ENCODE measurements around the gene MYCBP2.

MYCBP2 gene

DNA sequence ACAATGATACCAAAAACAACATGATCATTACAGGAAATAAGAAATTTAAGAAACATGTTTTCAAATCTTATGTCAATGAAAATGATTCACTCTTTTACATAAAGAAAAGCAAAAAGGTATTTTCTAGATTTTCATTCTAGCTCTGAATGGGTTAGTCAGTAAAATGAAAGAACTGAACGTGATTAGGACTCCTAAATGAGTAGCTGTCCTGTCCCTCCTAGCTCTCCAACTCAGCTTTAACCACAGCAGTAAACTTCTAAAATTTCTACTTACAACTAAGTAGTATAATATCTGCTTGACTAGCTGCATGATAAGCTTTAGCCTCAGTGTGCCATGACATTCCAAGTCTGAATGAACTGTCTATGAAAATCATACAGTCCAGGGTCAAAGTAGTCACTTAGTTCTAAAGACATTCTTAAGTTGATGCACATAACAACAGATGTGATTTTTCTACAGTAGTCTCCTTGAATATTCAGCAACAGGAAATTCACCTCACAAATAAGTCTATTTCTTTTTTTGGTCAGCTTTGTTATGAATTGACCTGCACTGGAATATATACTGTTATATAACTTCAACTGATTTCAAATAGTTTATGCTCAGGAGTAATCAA lies 136.4 kb downstream of the MYCBP2 start:
- DNase-seq: no peak

DNA sequence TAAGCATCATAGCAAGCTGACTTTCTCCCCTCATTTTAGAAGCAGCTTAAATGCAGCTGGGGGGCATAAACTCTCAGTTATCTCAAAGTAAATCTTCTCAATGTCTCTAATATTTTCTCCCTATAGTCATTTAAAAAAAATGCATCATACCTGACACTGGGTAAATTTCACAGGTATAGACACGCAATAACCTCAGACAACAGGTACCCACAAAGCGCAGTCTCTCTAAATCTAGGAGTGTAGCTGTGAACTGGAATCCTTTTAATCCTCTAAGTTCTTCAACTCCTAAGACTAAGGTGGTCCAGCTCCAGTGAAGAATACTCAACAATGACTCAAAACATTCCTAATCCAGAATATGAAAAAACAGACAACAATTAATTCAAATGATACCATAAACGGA lies 141.2 kb downstream of the MYCBP2 start:
- DNase-seq: no peak

DNA sequence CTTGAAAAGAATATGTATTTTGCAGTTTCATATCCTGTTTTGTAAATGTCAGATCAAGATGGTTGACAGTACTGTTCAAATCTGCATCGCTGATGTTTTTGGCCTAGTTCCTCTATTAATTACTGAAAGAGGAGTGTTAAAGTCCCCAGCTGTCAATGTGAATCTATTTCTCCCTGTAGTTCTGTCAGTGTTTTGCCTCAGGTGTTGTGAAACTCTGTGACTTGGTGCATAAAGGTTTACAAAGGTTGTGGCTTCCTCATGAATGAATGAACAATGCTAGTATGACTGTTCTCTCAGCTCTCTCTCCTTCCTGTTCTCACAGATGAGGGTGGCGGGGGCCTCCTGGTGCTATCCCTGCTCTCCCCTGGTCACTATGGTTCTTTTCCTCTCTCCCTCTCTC lies 142.4 kb downstream of the MYCBP2 start:
- DNase-seq: no peak

GRCh38 chr13:77180011-77180410 lies 146.9 kb downstream of the MYCBP2 start:
- no peak for DNase-seq

DNA sequence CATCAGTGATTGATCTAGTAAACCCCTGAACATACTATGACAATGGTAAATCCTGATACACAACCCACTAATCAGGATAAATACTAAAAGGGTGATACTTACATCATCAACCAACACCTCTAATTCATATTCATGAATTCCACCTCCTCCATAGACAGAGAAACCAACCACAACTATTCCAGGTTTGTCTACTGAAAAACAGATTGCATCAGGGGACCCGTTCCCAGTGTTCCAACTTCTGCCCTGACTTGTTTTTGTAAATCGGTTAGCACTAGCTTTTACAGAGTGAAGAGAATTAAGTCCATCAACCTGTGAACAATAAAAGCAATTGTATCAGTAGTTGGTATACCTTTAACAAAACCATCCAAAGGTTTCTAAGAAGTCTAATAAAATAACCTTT lies 149.2 kb downstream of the MYCBP2 start:
- DNase-seq: no peak

DNA sequence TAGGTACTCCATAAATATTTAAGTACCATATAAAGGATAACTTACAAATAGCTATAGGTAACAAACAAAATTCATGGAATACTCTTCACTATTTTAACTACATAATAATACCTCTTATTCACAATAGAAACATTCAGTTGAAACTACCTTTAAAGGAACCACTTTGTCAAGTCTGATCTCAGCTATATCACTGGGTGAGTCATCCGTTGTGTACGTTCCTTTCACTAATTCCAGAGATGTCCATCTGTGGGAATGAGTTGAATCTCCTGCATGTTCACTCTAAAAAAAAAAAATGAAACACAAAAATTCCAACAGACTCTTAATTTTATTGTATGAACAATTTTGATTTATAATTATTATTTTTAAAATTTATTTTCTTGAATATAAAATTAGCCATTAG lies 150.5 kb downstream of the MYCBP2 start:
- DNase-seq: no peak

DNA sequence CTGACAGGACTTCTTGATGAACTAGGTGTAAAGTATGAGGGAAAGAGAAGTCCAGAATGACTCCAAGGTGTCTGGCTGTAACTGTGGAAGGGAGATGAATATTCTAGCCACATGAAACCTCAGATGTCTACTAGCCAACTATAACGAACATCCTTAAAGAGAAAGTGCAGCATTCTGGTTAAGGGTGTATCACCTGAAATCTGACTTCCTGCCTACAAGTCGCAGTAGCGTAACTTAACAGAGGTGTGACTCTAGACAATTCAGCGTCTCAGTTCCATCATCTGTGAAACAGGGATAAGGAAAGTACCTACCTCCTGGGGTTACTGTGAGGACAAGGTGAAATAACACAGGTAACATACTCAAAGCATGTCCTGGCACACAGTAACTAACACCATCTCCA lies 154.2 kb downstream of the MYCBP2 start:
- DNase-seq: no peak

- no peak for DNase-seq
These were observed 155.4 kb downstream of the MYCBP2 start for GRCh38 chr13:77171451-77171850.

- no peak for DNase-seq
These were observed 158.7 kb downstream of the MYCBP2 start for GRCh38 chr13:77168237-77168636.

GRCh38 chr13:77150651-77151050 lies 176.2 kb downstream of the MYCBP2 start:
- no peak for DNase-seq

DNA sequence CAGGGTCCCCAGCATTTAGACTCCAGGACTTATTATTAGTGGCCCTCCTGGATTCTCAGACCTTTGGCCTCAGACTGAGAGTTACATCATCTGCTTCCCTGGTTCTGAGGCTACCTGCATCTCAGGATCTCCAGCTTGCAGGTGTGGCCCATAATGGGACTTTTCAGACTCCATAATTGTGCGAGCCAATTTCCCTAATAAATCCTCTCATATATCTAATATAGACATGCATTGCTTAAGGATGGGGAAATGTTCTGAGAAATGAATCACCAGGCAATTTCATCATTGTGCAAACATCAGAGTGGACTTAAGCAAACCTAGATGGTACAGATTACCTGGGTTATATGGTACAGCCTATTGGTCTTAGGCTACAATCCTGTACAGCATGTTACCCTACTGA lies 183.5 kb downstream of the MYCBP2 start:
- DNase-seq: no peak

DNA sequence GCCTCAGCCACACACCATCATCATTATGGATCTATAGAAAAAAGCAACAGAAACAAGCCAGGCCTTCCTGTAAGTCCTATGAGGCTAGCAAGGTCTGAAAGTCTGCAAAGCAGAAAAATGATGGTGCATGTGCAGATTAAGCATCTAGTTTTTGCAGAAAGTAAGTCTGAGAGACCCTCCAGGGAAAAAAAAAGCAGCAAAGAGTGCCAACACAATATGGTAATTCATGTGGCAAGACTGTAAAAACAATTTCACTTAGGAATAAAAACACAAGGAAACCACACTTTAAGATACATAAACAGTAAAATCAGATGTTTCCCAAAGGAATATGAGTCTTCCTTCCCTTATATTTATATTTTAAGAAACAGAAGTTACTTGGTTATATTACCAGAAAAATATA lies 187.6 kb downstream of the MYCBP2 start:
- no peak for DNase-seq

- no peak for DNase-seq
These were observed 188.1 kb downstream of the MYCBP2 start for GRCh38 chr13:77138813-77139212.

GRCh38 chr13:77136902-77137420 lies 189.9 kb downstream of the MYCBP2 start:
- DNase-seq: no peak

DNA sequence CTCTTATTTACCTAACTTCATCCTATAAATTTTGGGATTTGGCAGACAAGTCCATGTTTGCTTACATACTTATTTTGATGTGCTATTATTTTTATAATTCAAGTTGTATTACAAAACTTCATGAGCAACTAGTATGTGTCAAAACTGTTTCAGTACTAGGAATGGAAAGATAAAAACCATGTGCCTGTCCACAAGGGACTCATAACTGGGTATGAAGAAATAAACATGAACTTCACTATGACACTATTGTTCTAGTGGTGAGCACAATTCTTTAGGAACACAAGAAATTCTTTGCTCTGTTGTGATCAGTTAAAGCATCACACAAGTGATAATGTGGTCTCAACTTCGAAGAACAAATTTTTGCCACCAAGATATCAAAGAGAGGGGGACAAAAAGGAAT lies 202.5 kb downstream of the MYCBP2 start:
- DNase-seq: no peak

- no peak for DNase-seq
These were observed 208.8 kb downstream of the MYCBP2 start for GRCh38 chr13:77118134-77118533.

DNA sequence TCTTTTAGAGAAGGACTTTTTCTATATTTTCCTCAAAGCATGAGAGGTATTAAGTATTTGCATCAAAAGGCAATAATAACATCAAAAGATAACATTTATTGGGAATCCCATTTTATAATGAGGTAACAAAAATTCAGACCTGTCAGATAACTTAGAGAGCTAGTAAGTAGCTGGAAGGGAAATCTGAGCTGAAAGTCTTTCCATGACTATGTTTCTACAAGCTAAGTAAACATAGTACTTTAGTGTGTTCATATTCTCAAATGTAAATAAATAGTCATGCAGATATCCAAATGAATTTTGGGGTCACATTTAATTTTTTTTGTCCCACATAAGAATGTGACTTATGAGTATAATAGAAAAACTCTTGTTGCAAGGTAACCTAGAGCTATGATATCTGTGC lies 212.6 kb downstream of the MYCBP2 start:
- DNase-seq: no peak

DNA sequence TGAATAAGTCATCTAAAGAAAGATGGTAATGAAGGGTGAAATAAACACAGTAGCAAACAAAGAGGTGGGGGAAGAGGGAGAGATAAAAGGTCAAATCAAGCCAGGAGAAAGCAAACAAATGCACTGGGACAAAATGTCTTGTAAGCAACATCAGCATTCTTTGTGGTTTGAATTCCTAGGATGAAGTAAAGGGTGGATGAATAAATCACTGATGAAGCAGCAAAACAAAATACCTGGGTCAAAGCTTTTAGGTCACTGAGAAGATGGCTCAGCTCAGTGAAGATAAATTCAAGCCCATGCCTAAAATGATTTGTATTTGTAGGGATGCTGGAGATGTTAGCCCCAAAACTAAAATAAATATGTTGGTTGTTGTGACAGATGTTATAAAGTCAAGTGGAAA lies 213.4 kb downstream of the MYCBP2 start:
- DNase-seq: no peak

DNA sequence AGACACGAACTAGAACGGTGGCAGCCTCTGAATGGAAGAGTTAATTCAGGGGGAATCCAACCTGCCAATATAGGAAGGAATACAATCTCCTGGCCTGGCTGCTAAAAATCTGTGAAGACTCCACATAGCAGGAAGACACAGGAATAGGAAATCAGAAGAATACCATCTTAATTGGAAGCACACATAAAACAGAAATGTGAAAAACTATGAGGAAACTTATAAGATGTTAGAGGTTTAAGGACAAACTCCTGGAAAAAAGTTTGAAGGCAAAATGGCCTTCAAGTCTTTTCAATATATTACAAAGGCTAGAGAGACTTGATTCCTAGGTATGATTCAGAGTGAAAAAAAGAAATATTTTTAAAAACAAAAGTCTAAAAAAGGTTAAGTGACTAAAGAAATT lies 221.8 kb downstream of the MYCBP2 start:
- DNase-seq: no peak

DNA sequence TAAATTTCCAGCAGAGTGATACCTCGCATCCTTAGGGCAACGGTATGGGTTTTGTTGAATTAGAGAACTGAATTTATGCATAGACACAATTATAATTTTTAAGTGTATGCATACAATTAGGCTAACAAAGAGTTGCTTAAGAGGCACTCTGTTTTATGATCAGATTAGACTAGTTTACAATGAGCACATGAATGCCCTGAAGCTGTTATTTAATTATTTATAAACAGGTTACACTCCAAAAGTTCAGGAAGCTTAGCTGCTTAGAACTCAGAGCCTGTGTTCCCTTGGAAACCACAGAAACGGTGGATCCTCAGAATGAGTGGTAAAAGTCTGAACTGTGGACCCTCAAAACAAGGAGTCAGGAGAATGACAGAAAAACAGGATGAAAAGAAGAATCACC lies 227.5 kb downstream of the MYCBP2 start:
- DNase-seq: no peak

- DNase-seq: no peak
These were observed 231.6 kb downstream of the MYCBP2 start for GRCh38 chr13:77095288-77095687.

DNA sequence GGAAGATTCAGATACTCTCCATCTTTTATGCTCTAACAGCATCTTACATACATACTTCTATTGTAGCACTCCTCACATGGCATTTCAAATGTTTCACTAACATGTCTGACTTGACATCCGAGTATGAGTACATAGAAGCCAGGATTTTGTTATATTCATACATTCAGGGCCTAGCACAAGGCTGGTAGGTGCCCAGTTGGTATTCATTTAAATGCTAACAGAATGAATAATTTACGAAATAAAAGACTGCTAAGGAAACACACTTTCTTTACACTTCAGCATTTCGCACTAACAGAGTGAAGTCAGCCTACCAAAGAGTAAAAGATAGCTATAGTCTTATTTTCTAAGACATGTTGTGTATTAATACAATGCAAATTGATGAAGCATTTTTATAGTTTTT lies 232.1 kb downstream of the MYCBP2 start:
- DNase-seq: no peak

- no peak for DNase-seq
These were observed 233.2 kb downstream of the MYCBP2 start for GRCh38 chr13:77093735-77094134.

GRCh38 chr13:77084755-77085154 lies 242.1 kb downstream of the MYCBP2 start:
- no peak for DNase-seq

DNA sequence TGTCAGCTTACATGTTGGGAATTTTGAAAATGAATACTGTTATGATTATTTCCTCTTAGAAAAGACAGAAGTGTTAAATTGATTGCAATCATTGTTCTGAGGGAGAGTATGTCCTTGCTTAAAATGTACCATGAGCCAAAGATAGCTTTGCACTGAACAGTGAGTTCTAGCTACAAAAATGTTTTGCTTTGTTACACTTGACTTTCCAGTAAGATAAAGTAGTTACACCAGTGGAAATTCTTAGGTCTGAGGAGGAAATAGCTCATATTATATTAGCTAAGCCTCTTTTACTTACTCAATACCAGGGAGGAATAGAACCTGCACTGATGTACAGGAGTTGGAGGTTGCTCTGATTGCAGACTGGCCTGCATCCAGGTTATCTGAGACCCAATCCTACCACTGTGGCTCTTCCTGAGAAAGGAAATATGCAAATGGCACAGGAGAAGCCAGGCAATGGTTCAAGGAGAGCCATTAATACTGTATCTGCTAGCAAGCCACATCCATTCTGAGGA lies 246.9 kb downstream of the MYCBP2 start:
- DNase-seq: no peak
